NCI-H2107 treated with DMSO at 0.1 percent for 48 hours (cell line): ENCODE measurements around the gene SETD4.
"Not testable (repeated sequence)": the region's sequence is repeated elsewhere in the genome, so short reads cannot be mapped to it uniquely, and the experiment has no call there.

ENCODE experiments used
- DNase-seq: peaks from one replicate; lab custom pipeline; 2025; ENCODE audit not compliant: unreplicated experiment; lab: John Stamatoyannopoulos, UW

The SETD4 gene

GRCh38 chr21:36060159-36060921 lies at the start of gene SETD4:
SETD4 (minus strand) TSS chr21:36060526; CDS start chr21:36058888, 1,638 bp downstream.
- peak; percentile 97 for DNase-seq

GRCh38 chr21:36109868-36110267 lies 49.5 kb upstream of the SETD4 start:
- DNase-seq, result no peak

GRCh38 chr21:36105327-36105842 lies 45.1 kb upstream of the SETD4 start:
- no peak for DNase-seq

GRCh38 chr21:36104317-36105300 lies 44.3 kb upstream of the SETD4 start:
- no peak for DNase-seq

GRCh38 chr21:36103434-36103833 lies 43.1 kb upstream of the SETD4 start:
- no peak for DNase-seq

GRCh38 chr21:36100971-36101641 lies 40.8 kb upstream of the SETD4 start:
- no peak for DNase-seq

- not testable (repeated sequence) for DNase-seq
Measured at GRCh38 chr21:36099695-36100211, 39.4 kb upstream of the SETD4 start.

GRCh38 chr21:36099000-36099399 lies 38.7 kb upstream of the SETD4 start:
- DNase-seq, result no peak

GRCh38 chr21:36098182-36098532 lies 37.8 kb upstream of the SETD4 start:
- no peak for DNase-seq

- DNase-seq, result no peak
Measured at GRCh38 chr21:36097427-36098181, 37.3 kb upstream of the SETD4 start.

GRCh38 chr21:36096398-36097290 lies 36.3 kb upstream of the SETD4 start:
- no peak for DNase-seq

- no peak for DNase-seq
Measured at GRCh38 chr21:36093512-36093911, 33.2 kb upstream of the SETD4 start.

GRCh38 chr21:36092681-36093080 lies 32.4 kb upstream of the SETD4 start:
- no peak for DNase-seq

- no peak for DNase-seq
Measured at GRCh38 chr21:36089946-36090345, 29.6 kb upstream of the SETD4 start.

GRCh38 chr21:36087362-36088138 lies 27.2 kb upstream of the SETD4 start:
- DNase-seq, result no peak

- DNase-seq, result no peak
Measured at GRCh38 chr21:36082237-36082664, 21.9 kb upstream of the SETD4 start.

GRCh38 chr21:36080386-36080785 lies 20.1 kb upstream of the SETD4 start:
- DNase-seq, result no peak

- no peak for DNase-seq
Measured at GRCh38 chr21:36079671-36080070, 19.3 kb upstream of the SETD4 start.
